AG09319 (cell line): ENCODE data around the gene SLC39A11.
"Not testable (repeated sequence)": the region's sequence is repeated elsewhere in the genome, so short reads cannot be mapped to it uniquely, and the experiment has no call there.

Experiments used
- DNase-seq: peaks from one replicate; pipeline ENCODE4 v3.0.0-alpha.2; 2010; ENCODE audit warnings: low read depth; ENCODE audit errors: extremely low read depth
- CTCF ChIP-seq: IDR thresholded peaks from 2 replicates; pipeline ENCODE4 v1.5.1; 2011; ENCODE audit warnings: low read depth, mild to moderate bottlenecking, inconsistent platforms, low read length, moderate library complexity

Gene SLC39A11

DNA sequence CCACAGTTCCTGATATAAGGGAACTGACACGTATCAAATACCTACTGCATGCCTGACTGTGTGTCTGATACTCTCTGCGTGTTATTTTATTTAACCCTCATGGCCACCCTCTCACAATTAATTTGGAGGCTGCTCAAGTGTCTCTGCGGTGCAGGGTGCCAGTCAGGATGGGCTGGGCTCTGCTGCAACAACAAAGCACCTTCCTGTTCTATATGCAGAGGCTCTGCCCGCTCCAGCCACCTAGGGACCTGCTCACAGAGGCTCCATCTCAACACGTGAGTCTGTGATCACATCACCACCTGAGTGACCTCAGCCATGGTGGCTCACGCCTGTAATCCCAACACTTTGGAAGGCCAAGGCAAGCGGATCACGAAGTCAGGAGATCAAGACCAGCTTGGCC, 87.1 kb downstream of the SLC39A11 start:
- no peak for DNase-seq
- no peak for TF ChIP-seq CTCF

- no peak for TF ChIP-seq CTCF
- no peak for DNase-seq
These were observed 89.0 kb downstream of the SLC39A11 start for GRCh38 chr17:73003487-73003886.

- no peak for TF ChIP-seq CTCF
- no peak for DNase-seq
These were observed 91.7 kb downstream of the SLC39A11 start for GRCh38 chr17:73000832-73001231.

GRCh38 chr17:72999474-72999873, 93.0 kb downstream of the SLC39A11 start:
- DNase-seq: not testable (repeated sequence)

DNA sequence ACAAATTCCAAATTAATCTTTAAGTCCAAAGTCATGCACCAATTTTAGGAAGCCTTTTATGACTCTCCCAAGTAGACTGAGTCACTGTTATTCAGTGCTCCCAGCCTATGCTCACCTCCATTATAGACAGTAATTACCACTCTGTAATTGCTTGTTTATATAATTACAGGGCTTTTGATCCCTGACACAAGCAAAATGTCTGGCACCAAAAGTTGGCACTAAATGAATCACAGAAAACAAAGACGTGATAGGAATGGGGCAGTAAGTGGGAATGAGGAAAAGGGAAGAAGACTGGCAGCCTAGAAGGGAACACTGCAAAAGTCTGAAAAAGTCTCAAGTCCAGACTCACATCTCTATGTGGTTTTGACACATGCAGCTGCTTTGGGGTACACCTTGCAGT, 94.1 kb downstream of the SLC39A11 start:
- DNase-seq: no peak
- TF ChIP-seq CTCF: no peak

GRCh38 chr17:72997559-72997958, 94.9 kb downstream of the SLC39A11 start:
- DNase-seq: no peak

DNA sequence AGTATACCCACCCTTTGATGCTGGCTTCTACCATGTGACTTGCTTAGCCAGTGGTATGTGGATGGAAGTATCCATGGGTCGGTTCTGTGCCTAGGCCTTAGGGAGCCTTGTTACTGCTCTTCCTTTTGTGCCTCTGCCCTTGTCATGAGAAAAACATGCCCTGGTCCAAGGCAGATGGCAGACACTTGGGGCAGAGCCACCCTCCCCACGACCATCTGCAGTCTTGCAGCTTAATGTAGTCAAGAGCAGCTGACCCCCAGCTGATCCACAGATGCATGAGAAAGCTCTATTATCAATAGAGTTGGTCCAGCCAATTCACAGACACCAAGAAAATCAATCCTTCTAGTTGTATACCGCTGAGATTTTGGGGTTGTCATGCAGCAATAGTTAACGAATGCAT, 95.7 kb downstream of the SLC39A11 start:
- DNase-seq: no peak
- no peak for TF ChIP-seq CTCF

More at GRCh38 chr17:72997559-72997958, 94.9 kb downstream of the SLC39A11 start:
- TF ChIP-seq CTCF: no peak

DNA sequence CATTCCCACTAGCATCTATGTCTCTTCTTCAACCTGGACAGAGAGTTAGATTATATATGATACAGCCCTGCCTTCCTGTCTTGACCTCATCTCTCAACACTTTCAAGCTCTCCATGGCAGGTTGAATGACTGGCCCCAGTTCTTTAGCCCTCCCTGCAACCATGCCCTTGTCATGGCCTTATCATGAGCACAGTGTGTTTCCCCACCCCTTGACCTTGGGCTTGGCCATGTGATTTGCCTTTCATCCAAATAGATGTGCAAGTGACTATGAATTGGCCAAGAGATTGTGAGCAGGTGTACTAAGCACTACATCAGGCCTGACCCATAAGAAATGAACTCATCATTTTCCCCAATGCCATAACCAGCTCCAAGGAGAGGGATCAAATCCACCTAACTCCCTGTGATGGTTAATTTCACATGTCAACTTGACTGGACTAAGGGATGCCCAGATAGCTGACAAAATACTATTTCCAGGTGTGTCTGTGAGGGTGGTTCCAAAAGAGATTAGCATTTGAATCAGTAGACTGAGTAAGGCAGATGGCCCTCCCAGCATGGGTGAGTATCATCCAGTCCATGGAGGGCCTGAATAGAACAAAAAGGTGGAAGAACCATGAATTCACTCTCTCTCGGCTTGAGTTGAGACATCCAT, 97.4 kb downstream of the SLC39A11 start:
- no peak for TF ChIP-seq CTCF

GRCh38 chr17:72992783-72993467, 99.6 kb downstream of the SLC39A11 start:
- DNase-seq: not testable (repeated sequence)

More for the DNA sequence above, 97.4 kb downstream of the SLC39A11 start:
- DNase-seq: no peak
